Esophagus muscularis mucosa (tissue), 4 donors: Measurements from ENCODE around the gene GNG7. TPM values are rescaled to one million over a fixed set of nuclear protein-coding genes. Genes with fewer than 3 reads are reported as not detected.

Experiments
- DNase-seq: peaks from one replicate; pipeline ENCODE4 v3.0.0-alpha.2; 2017; ENCODE audit errors: extremely low spot score
- H3K27ac ChIP-seq, 4 donors: fragments of 200-600 bp; sonication (generic); replicated peaks in 1 of 4; 1 replicate in 3 of 4; 2 replicates in 1 of 4; pipeline ENCODE4 v1.5.1; 2016 to 2019; ENCODE audit warnings: mild to moderate bottlenecking in 1 of 4
- H3K27me3 ChIP-seq, 4 donors: fragments of 200-600 bp; sonication (generic); one replicate each; pipeline versions ENCODE4 v1.5.1 to v1.6.0; 2016 to 2019
- H3K36me3 ChIP-seq, 4 donors: fragments of 200-600 bp; sonication (generic); one replicate each; pipeline ENCODE4 v1.5.1; 2016 to 2019
- H3K4me1 ChIP-seq, 4 donors: fragments of 200-600 bp; sonication (generic); one replicate each; pipeline ENCODE4 v1.5.1; 2016 to 2019
- H3K4me3 ChIP-seq, 4 donors: fragments of 200-600 bp; sonication (generic); 1 replicate in 2 of 4; 2 replicates in 2 of 4; pipeline ENCODE4 v1.5.1; 2016 to 2019; ENCODE audit warnings: mild to moderate bottlenecking in 4 of 4, moderate library complexity in 1 of 4
- H3K9me3 ChIP-seq, 4 donors: fragments of 200-600 bp; sonication (generic); 1 replicate in 3 of 4; 2 replicates in 1 of 4; pipeline ENCODE4 v1.5.1; 2016 to 2019
- CTCF ChIP-seq, 3 experiments: fragments of 200-600 bp in 2 of 3; fragments of 450-650 bp in 1 of 3; sonication (generic) in 2 of 3; IDR thresholded peaks; one replicate each; pipeline ENCODE4 v1.5.1; 2017 to 2019; ENCODE audit warnings: antibody characterized with exemption in 3 of 3, mild to moderate bottlenecking in 2 of 3, moderate library complexity in 1 of 3
- EP300 ChIP-seq: sonication (generic); formaldehyde crosslinking; IDR thresholded peaks from one replicate; pipeline ENCODE4 v1.6.1; 2017; ENCODE audit warnings: antibody characterized with exemption
- POLR2A ChIP-seq: fragments of 450-650 bp; IDR thresholded peaks from one replicate; pipeline ENCODE4 v1.6.1; 2017; ENCODE audit warnings: antibody characterized with exemption, moderate library complexity, mild to moderate bottlenecking, low read depth
- POLR2AphosphoS5 ChIP-seq, 2 donors: sonication (generic); formaldehyde crosslinking; IDR thresholded peaks; one replicate each; pipeline ENCODE4 v1.6.1; 2017; ENCODE audit warnings: antibody characterized with exemption in 2 of 2
- WGBS: methylation state at CpG from one replicate; pipeline ENCODE4 v1.1.5; 2018; 5-methylcytosine and 5-hydroxymethylcytosine counted together
- intact Hi-C: fragments of 100-400 bp; cut with DNase I; formaldehyde crosslinking; loops from one replicate; pipeline ENCODE4 v1.15.1; 2023
- total RNA-seq, 4 donors: library from RNA; depleted of rRNA; stranded (reverse); fragments of >200 nt; gene quantifications; one replicate each; pipeline versions ENCODE4 v1.1.0 to v1.2.1, GENCODE V29; 2016

Gene GNG7
- total RNA-seq, 4 donors from 2014 or later, result 6.3 to 18.8 (median 13.0) TPM

- peaks cover 49 to 69% (median 63%) of the 10 kb centered on the region in 4 donors for H3K4me1 ChIP-seq
- no peak for TF ChIP-seq EP300
- no peak for TF ChIP-seq POLR2AphosphoS5 (IDR thresholded peaks at IDR 0.05)
- TF ChIP-seq CTCF (IDR thresholded peaks at IDR 0.05), result no peak
- TF ChIP-seq POLR2A, result no peak
- DNase-seq, result no peak
- WGBS, result 100% methylated on average over 3 of the region's 7 CpGs
- no peaks in the 10 kb centered on the region for H3K27me3 ChIP-seq
- intact Hi-C loops, result no loop called here
- no peaks in the 10 kb centered on the region for H3K9me3 ChIP-seq
- no peak overlapping the region for H3K27ac ChIP-seq
- H3K36me3 ChIP-seq, result no peaks in the 10 kb centered on the region
- H3K4me3 ChIP-seq, result no peak overlapping the region
Measured at GRCh38 chr19:2490659-2491058, 211.8 kb downstream of the GNG7 start.

- intact Hi-C loops, result no loop called here
- H3K9me3 ChIP-seq, result no peaks in the 10 kb centered on the region
- peaks cover 37 to 55% (median 48%) of the 10 kb centered on the region in 4 donors for H3K4me1 ChIP-seq
- H3K27me3 ChIP-seq, result no peaks in the 10 kb centered on the region
- no peak for DNase-seq
- WGBS, result 7% methylated on average over 23 of the region's 78 CpGs
- TF ChIP-seq EP300, result no peak
- TF ChIP-seq POLR2A, result no peak
- TF ChIP-seq CTCF (IDR thresholded peaks at IDR 0.05), result no peak
- TF ChIP-seq POLR2AphosphoS5 (IDR thresholded peaks at IDR 0.05), result no peak
- no peaks in the 10 kb centered on the region for H3K36me3 ChIP-seq
- peak overlapping the region; percentile 64 to 80 (median 76) for H3K27ac ChIP-seq
- H3K4me3 ChIP-seq, result peak overlapping the region; percentile 58 to 61 (median 60)
Measured at GRCh38 chr19:2488942-2489731, 213.4 kb downstream of the GNG7 start.

GRCh38 chr19:2488405-2488941 lies 214.0 kb downstream of the GNG7 start:
- Histone ChIP-seq H3K27ac (peak overlapping the region; percentile 64 to 80 (median 76)), H3K9me3 (peaks cover 0 to 3% (median 1%) of the 10 kb centered on the region in 4 donors), H3K4me3 (peak overlapping the region; percentile 58 to 61 (median 60)), H3K4me1 (peaks cover 34 to 48% (median 43%) of the 10 kb centered on the region in 4 donors), H3K27me3 (no peaks in the 10 kb centered on the region), H3K36me3 (no peaks in the 10 kb centered on the region)
- 26% methylated on average over 11 of the region's 32 CpGs for WGBS
- DNase-seq, result no peak
- TF ChIP-seq EP300 (no peak), POLR2AphosphoS5 (IDR thresholded peaks at IDR 0.05) (peak in 1 of 2 donors; percentile 15), CTCF (IDR thresholded peaks at IDR 0.05) (no peak), POLR2A (no peak)
- intact Hi-C loops, result no loop called here

- 58% methylated on average over 3 of the region's 15 CpGs for WGBS
Measured at GRCh38 chr19:2487842-2488241, 214.7 kb downstream of the GNG7 start.

More at GRCh38 chr19:2487842-2488241, 214.7 kb downstream of the GNG7 start:
- intact Hi-C loops, result no loop called here
- H3K27ac ChIP-seq, result peak overlapping the region; percentile 64 to 80 (median 76)
- H3K36me3 ChIP-seq, result no peaks in the 10 kb centered on the region
- peak overlapping the region in 1 of 4 donors; percentile 61 for H3K4me3 ChIP-seq
- H3K9me3 ChIP-seq, result peaks cover 0 to 9% (median 6%) of the 10 kb centered on the region in 4 donors
- H3K27me3 ChIP-seq, result no peaks in the 10 kb centered on the region
- H3K4me1 ChIP-seq, result peaks cover 34 to 48% (median 43%) of the 10 kb centered on the region in 4 donors
- no peak for DNase-seq
- TF ChIP-seq EP300, result no peak
- TF ChIP-seq POLR2AphosphoS5 (IDR thresholded peaks at IDR 0.05), result no peak
- TF ChIP-seq POLR2A, result no peak
- TF ChIP-seq CTCF (IDR thresholded peaks at IDR 0.05), result no peak
